Measurements from ENCODE around the gene KAZN. TPM values are rescaled to one million over a fixed set of nuclear protein-coding genes. Genes with fewer than 3 reads are reported as not detected.

KAZN gene
- polyA plus RNA-seq, 2 of the 4 experiments (the other 2 are of a cell fraction): 1.3 to 1.9 TPM

GRCh38 chr1:14672005-14672404 is 73.5 kb downstream of the KAZN start:
- FAIRE-seq: no peak

DNA sequence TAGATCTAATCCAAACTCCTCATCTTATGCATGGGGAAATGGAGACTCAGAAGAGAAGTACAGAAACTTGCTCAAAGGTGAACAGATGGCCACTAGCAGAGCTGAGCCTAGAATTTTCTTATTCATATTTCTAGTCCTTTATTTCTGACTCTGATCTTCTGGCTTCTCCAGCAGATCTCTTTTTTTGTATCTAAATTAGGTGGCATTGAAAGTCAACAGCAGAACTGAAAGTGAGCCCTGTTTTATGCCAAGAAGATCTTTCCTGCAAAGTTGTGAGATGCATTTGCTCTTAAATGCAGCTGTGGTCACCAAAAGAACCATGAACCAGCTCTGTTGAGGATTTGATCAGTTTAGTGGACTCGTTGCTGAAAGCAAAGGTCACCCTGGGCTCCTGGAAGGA is 75.5 kb downstream of the KAZN start:
- FAIRE-seq (no peak), DNase-seq (ENCODE audit: low read depth in 1 of 2, low spot score in 1 of 2) (no peak)
- 0% methylated on average over 1 of the region's 1 CpG for WGBS (ENCODE audit: missing lambda C conversion rate)

More at GRCh38 chr1:14672005-14672404, 73.5 kb downstream of the KAZN start:
- no peaks in the 10 kb centered on the region for H3K9me3 ChIP-seq
- H3K4me1 ChIP-seq: no peaks in the 10 kb centered on the region
- no peak overlapping the region for H3K4me2 ChIP-seq
- ATAC-seq (no peak), DNase-seq (ENCODE audit: low read depth in 1 of 2, low spot score in 1 of 2) (no peak)
- H3K27ac ChIP-seq: no peak overlapping the region
- no peak for TF ChIP-seq POLR2A (IDR thresholded peaks at IDR 0.05; ENCODE audit: low read length)
- TF ChIP-seq ZSCAN20 (CRISPR knock-in tag; IDR thresholded peaks at IDR 0.05): no peak
- TF ChIP-seq HES2 (IDR thresholded peaks at IDR 0.05): no peak
- TF ChIP-seq TP53 (CRISPR knock-in tag; IDR thresholded peaks at IDR 0.05): no peak
- TF ChIP-seq MAFK (IDR thresholded peaks at IDR 0.05; ENCODE audit: partially characterized antibody): no peak
- no peak for TF ChIP-seq POLR2AphosphoS2 (conservative IDR thresholded peaks at IDR 0.05; ENCODE audit: low read length)
- TF ChIP-seq HEYL (CRISPR knock-in tag; IDR thresholded peaks at IDR 0.05): no peak
- no peak overlapping the region for H3K4me3 ChIP-seq
- CTCF ChIA-PET: no interaction called here
- WGBS (ENCODE audit: missing lambda C conversion rate): 21% methylated on average over 4 of the region's 4 CpGs
- POLR2A ChIA-PET: no interaction called here

GRCh38 chr1:14676400-14676799 is 77.9 kb downstream of the KAZN start:
- 41% methylated on average over 4 of the region's 4 CpGs for WGBS (ENCODE audit: missing lambda C conversion rate)
- Histone ChIP-seq H3K4me3 (no peak overlapping the region), H3K9me3 (no peaks in the 10 kb centered on the region), H3K4me1 (no peaks in the 10 kb centered on the region), H3K4me2 (no peak overlapping the region), H3K27ac (no peak overlapping the region)
- FAIRE-seq (no peak), DNase-seq (ENCODE audit: low read depth in 1 of 2, low spot score in 1 of 2) (no peak), ATAC-seq (no peak)
- ChIA-PET POLR2A (no interaction called here), CTCF (no interaction called here)
- TF ChIP-seq HDAC2 (IDR thresholded peaks at IDR 0.05) (no peak), RCOR1 (IDR thresholded peaks at IDR 0.05; ENCODE audit: low read depth, low read length) (no peak), ESRRA (IDR thresholded peaks at IDR 0.05; ENCODE audit: borderline replicate concordance, low read length) (no peak)

More for the DNA sequence above, 75.5 kb downstream of the KAZN start:
- Histone ChIP-seq H3K4me3 (no peak overlapping the region), H3K4me1 (no peaks in the 10 kb centered on the region), H3K4me2 (no peak overlapping the region), H3K27ac (no peak overlapping the region), H3K9me3 (no peaks in the 10 kb centered on the region)
- ChIA-PET CTCF (no interaction called here), POLR2A (no interaction called here)
- TF ChIP-seq CBX2 (IDR thresholded peaks at IDR 0.05; ENCODE audit: borderline replicate concordance, low read depth) (no peak), EP300 (IDR thresholded peaks at IDR 0.05) (no peak), SMC3 (IDR thresholded peaks at IDR 0.05) (no peak), NPAS2 (CRISPR knock-in tag; IDR thresholded peaks at IDR 0.05; ENCODE audit: borderline replicate concordance) (no peak), HDAC2 (IDR thresholded peaks at IDR 0.05) (no peak), FOSL2 (IDR thresholded peaks at IDR 0.05) (no peak), FOSL2 (CRISPR knock-in tag; IDR thresholded peaks at IDR 0.05) (no peak), USF2 (IDR thresholded peaks at IDR 0.05) (no peak), GATA3 (IDR thresholded peaks at IDR 0.05; ENCODE audit: borderline replicate concordance) (no peak), ESRRA (IDR thresholded peaks at IDR 0.05; ENCODE audit: borderline replicate concordance, low read length) (no peak), ZSCAN20 (CRISPR knock-in tag; IDR thresholded peaks at IDR 0.05) (no peak)
- TF ChIP-seq, protein P1, sequence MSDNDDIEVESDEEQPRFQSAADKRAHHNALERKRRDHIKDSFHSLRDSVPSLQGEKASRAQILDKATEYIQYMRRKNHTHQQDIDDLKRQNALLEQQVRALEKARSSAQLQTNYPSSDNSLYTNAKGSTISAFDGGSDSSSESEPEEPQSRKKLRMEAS (IDR thresholded peaks at IDR 0.05): no peak
- TF ChIP-seq, protein P2, sequence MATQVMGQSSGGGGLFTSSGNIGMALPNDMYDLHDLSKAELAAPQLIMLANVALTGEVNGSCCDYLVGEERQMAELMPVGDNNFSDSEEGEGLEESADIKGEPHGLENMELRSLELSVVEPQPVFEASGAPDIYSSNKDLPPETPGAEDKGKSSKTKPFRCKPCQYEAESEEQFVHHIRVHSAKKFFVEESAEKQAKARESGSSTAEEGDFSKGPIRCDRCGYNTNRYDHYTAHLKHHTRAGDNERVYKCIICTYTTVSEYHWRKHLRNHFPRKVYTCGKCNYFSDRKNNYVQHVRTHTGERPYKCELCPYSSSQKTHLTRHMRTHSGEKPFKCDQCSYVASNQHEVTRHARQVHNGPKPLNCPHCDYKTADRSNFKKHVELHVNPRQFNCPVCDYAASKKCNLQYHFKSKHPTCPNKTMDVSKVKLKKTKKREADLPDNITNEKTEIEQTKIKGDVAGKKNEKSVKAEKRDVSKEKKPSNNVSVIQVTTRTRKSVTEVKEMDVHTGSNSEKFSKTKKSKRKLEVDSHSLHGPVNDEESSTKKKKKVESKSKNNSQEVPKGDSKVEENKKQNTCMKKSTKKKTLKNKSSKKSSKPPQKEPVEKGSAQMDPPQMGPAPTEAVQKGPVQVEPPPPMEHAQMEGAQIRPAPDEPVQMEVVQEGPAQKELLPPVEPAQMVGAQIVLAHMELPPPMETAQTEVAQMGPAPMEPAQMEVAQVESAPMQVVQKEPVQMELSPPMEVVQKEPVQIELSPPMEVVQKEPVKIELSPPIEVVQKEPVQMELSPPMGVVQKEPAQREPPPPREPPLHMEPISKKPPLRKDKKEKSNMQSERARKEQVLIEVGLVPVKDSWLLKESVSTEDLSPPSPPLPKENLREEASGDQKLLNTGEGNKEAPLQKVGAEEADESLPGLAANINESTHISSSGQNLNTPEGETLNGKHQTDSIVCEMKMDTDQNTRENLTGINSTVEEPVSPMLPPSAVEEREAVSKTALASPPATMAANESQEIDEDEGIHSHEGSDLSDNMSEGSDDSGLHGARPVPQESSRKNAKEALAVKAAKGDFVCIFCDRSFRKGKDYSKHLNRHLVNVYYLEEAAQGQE (IDR thresholded peaks at IDR 0.05): no peak
- ATAC-seq: no peak

Data from A549 (cell line).